Keratinocyte (primary cell): ENCODE measurements around the gene PPP4C. TPM values are rescaled to one million over a fixed set of nuclear protein-coding genes. Genes with fewer than 3 reads are reported as not detected.

Experiments
- DNase-seq: peaks from one replicate; pipeline ENCODE4 v3.0.0-alpha.2; 2011; ENCODE audit warnings: low read depth, missing footprints, low spot score
- FAIRE-seq: peaks from 2 replicates; lab custom pipeline; 2011; peaks lifted over from hg19 to GRCh38; lab: Jason Lieb, UNC
- H2AFZ ChIP-seq: 2 replicates; pipeline ENCODE4 v1.6.0; 2012; ENCODE audit warnings: low read length, control low read depth, inconsistent platforms; ENCODE audit not compliant: control insufficient read depth
- H3K27ac ChIP-seq: 2 replicates; pipeline ENCODE4 v1.5.1; 2011; ENCODE audit warnings: low read length; ENCODE audit not compliant: control insufficient read depth, insufficient read depth
- H3K27me3 ChIP-seq: 3 replicates; pipeline ENCODE4 v1.6.0; 2011; ENCODE audit warnings: low read length; ENCODE audit not compliant: control insufficient read depth, insufficient read depth; ENCODE audit errors: extremely low read depth
- H3K36me3 ChIP-seq, 2 experiments: 2 replicates in 1 of 2; 3 replicates in 1 of 2; pipeline ENCODE4 v1.5.1; 2011; ENCODE audit warnings: low read length in 2 of 2, mild to moderate bottlenecking in 1 of 2; ENCODE audit not compliant: control insufficient read depth in 2 of 2, insufficient read depth in 2 of 2; ENCODE audit errors: extremely low read depth in 1 of 2
- H3K4me1 ChIP-seq: 3 replicates; pipeline ENCODE4 v1.5.1; 2011; ENCODE audit warnings: low read length; ENCODE audit not compliant: control insufficient read depth, insufficient read depth; ENCODE audit errors: extremely low read depth
- H3K4me2 ChIP-seq: 3 replicates; pipeline ENCODE4 v1.6.0; 2011; ENCODE audit warnings: low read depth, low read length; ENCODE audit not compliant: control insufficient read depth, insufficient read depth; ENCODE audit errors: extremely low read depth
- H3K4me3 ChIP-seq, 3 experiments: fragments of 200-600 bp in 1 of 3; sonication (generic) in 1 of 3; 2 replicates in 2 of 3; 3 replicates in 1 of 3; pipeline ENCODE4 v1.5.1; 2011 to 2016; ENCODE audit warnings: low read length in 3 of 3, mild to moderate bottlenecking in 3 of 3, control low read depth in 2 of 3, inconsistent platforms in 1 of 3, low read depth in 1 of 3, mixed read lengths in 1 of 3, mixed run types in 1 of 3, moderate library complexity in 1 of 3; ENCODE audit not compliant: control insufficient read depth in 2 of 3, insufficient read depth in 2 of 3; ENCODE audit errors: extremely low read depth in 1 of 3
- H3K79me2 ChIP-seq: 2 replicates; pipeline ENCODE4 v1.6.0; 2012; ENCODE audit warnings: low read length; ENCODE audit not compliant: control insufficient read depth, insufficient read depth
- H3K9ac ChIP-seq: 3 replicates; pipeline ENCODE4 v1.6.0; 2011; ENCODE audit warnings: low read length; ENCODE audit not compliant: control insufficient read depth, insufficient read depth; ENCODE audit errors: extremely low read depth
- H3K9me1 ChIP-seq: 3 replicates; pipeline ENCODE4 v1.6.0; 2011; ENCODE audit warnings: low read length; ENCODE audit not compliant: control insufficient read depth, insufficient read depth; ENCODE audit errors: extremely low read depth
- H3K9me3 ChIP-seq: 2 replicates; pipeline ENCODE4 v1.5.1; 2012; ENCODE audit warnings: low read depth, low read length; ENCODE audit not compliant: control insufficient read depth
- H4K20me1 ChIP-seq: 3 replicates; pipeline ENCODE4 v1.6.0; 2011; ENCODE audit warnings: low read length; ENCODE audit not compliant: control insufficient read depth, insufficient read depth; ENCODE audit errors: extremely low read depth
- CTCF ChIP-seq, 3 experiments: IDR thresholded peaks in 1 of 3; conservative IDR thresholded peaks in 1 of 3; optimal IDR thresholded peaks in 1 of 3; 2 replicates in 2 of 3; 3 replicates in 1 of 3; pipeline versions ENCODE3 to v1.5.1; 2011; ENCODE audit warnings: low read length in 3 of 3, mild to moderate bottlenecking in 3 of 3, moderate library complexity in 2 of 3, control low read depth in 1 of 3, inconsistent platforms in 1 of 3; ENCODE audit not compliant: insufficient read depth in 2 of 3; ENCODE audit errors: extremely low read depth in 1 of 3
- EZH2 ChIP-seq: IDR thresholded peaks from one replicate; pipeline ENCODE4 v1.6.1; 2012; ENCODE audit warnings: inconsistent platforms, mild to moderate bottlenecking, low read length, moderate library complexity
- dilution Hi-C: fragments of 300-500 bp; cut with MboI; formaldehyde crosslinking; loops from one replicate; pipeline ENCODE4 v1.7.0; 2020; ENCODE audit warnings: low sequenced_read_pairs; ENCODE audit not compliant: extremely low pct_ligation_motif_present
- polyA plus RNA-seq, 5 experiments: library from polyadenylated mRNA; depleted of rRNA in 3 of 5; stranded (reverse) in 3 of 5; stranded (forward) in 1 of 5; unstranded in 1 of 5; fragments of >200 nt; gene quantifications; 1 replicate in 1 of 5; 2 replicates in 3 of 5; 3 replicates in 1 of 5; pipeline versions ENCODE4 v1.2.1 to v1.2.3, GENCODE V29; 2011 to 2012; ENCODE audit warnings: missing spikeins in 2 of 5, low read depth in 1 of 5, low replicate concordance in 1 of 5

PPP4C gene
- polyA plus RNA-seq, 1 donor (not counting 4 experiments of a cell fraction or from before 2014, with no cell fraction given), result 124 TPM

- no peak overlapping the region for H3K4me3 ChIP-seq
- DNase-seq (no peak), FAIRE-seq (no peak)
- no peaks in the 10 kb centered on the region for H3K9me3 ChIP-seq
- peaks cover 40% of the 10 kb centered on the region for H4K20me1 ChIP-seq
- H3K27me3 ChIP-seq, result no peaks in the 10 kb centered on the region
- no peaks in the 10 kb centered on the region for H3K9me1 ChIP-seq
- TF ChIP-seq CTCF (optimal IDR thresholded peaks at IDR 0.05 in 1 of 3, IDR thresholded peaks at IDR 0.05 in 1 of 3, conservative IDR thresholded peaks at IDR 0.05 in 1 of 3; ENCODE audit: extremely low read depth in 1 of 3, insufficient read depth in 2 of 3, low read length in 3 of 3) (no peak), EZH2 (no peak)
- peaks cover 42 to 50% of the 10 kb centered on the region in 2 experiments for H3K36me3 ChIP-seq
- peaks cover 35% of the 10 kb centered on the region for H3K4me1 ChIP-seq
- H3K79me2 ChIP-seq, result peaks cover 54% of the 10 kb centered on the region
- no peak overlapping the region for H3K27ac ChIP-seq
- H3K9ac ChIP-seq, result no peak overlapping the region
- H3K4me2 ChIP-seq, result no peak overlapping the region
- dilution Hi-C loops, result no loop called here
- no peak overlapping the region for H2AFZ ChIP-seq
Measured at GRCh38 chr16:30068333-30068732, 7.5 kb upstream of the PPP4C start.

- Histone ChIP-seq H3K4me3 (no peak overlapping the region), H3K9me3 (no peaks in the 10 kb centered on the region), H3K36me3 (peaks cover 42 to 50% of the 10 kb centered on the region in 2 experiments), H3K9ac (no peak overlapping the region), H2AFZ (no peak overlapping the region), H3K4me1 (peaks cover 30% of the 10 kb centered on the region), H3K27ac (no peak overlapping the region), H3K9me1 (no peaks in the 10 kb centered on the region), H4K20me1 (peaks cover 40% of the 10 kb centered on the region), H3K79me2 (peaks cover 50% of the 10 kb centered on the region), H3K27me3 (no peaks in the 10 kb centered on the region), H3K4me2 (no peak overlapping the region)
- no peak for TF ChIP-seq EZH2
- peak; percentile 67 to 87 (median 69) for TF ChIP-seq CTCF (optimal IDR thresholded peaks at IDR 0.05 in 1 of 3, IDR thresholded peaks at IDR 0.05 in 1 of 3, conservative IDR thresholded peaks at IDR 0.05 in 1 of 3; ENCODE audit: extremely low read depth in 1 of 3, insufficient read depth in 2 of 3, low read length in 3 of 3)
- DNase-seq, result no peak
- FAIRE-seq, result no peak
- dilution Hi-C loops, result no loop called here
Measured at GRCh38 chr16:30068750-30069610, 6.8 kb upstream of the PPP4C start.
